Tibial nerve (tissue), 4 donors: ENCODE data around the gene RCC2. TPM values are rescaled to one million over a fixed set of nuclear protein-coding genes. Genes with fewer than 3 reads are reported as not detected.

ENCODE experiments used
- DNase-seq, 2 donors: peaks; one replicate each; pipeline ENCODE4 v3.0.0-alpha.2; 2019; ENCODE audit warnings: low spot score in 2 of 2
- H3K27ac ChIP-seq, 4 donors: fragments of 200-600 bp; sonication (generic) in 3 of 4; one replicate each; pipeline ENCODE4 v1.5.1; 2017 to 2019; ENCODE audit warnings: mild to moderate bottlenecking in 1 of 4
- H3K27me3 ChIP-seq, 2 donors: fragments of 200-600 bp; sonication (generic) in 1 of 2; one replicate each; pipeline versions ENCODE4 v1.5.1 to v1.6.0; 2017 to 2019
- H3K36me3 ChIP-seq, 3 donors: fragments of 200-600 bp; sonication (generic); one replicate each; pipeline ENCODE4 v1.5.1; 2018 to 2019
- H3K4me1 ChIP-seq, 4 donors: fragments of 200-600 bp; sonication (generic) in 3 of 4; one replicate each; pipeline ENCODE4 v1.5.1; 2017 to 2019
- H3K4me3 ChIP-seq, 4 donors: fragments of 200-600 bp; sonication (generic) in 3 of 4; one replicate each; pipeline ENCODE4 v1.5.1; 2017 to 2019; ENCODE audit warnings: mild to moderate bottlenecking in 1 of 4, moderate library complexity in 1 of 4
- H3K9me3 ChIP-seq, 4 donors: fragments of 200-600 bp; sonication (generic) in 3 of 4; one replicate each; pipeline ENCODE4 v1.5.1; 2017 to 2019
- EP300 ChIP-seq, 2 donors: sonication (generic); formaldehyde crosslinking; IDR thresholded peaks; one replicate each; pipeline ENCODE4 v1.6.1; 2017; ENCODE audit warnings: antibody characterized with exemption in 2 of 2, mild to moderate bottlenecking in 1 of 2
- POLR2A ChIP-seq, 2 donors: fragments of 450-650 bp; IDR thresholded peaks; one replicate each; pipeline ENCODE4 v1.6.1; 2017; ENCODE audit warnings: antibody characterized with exemption in 2 of 2, mild to moderate bottlenecking in 2 of 2, moderate library complexity in 2 of 2
- WGBS, 2 donors: methylation state at CpG; one replicate each; pipeline ENCODE4 v1.1.5; 2018; 5-methylcytosine and 5-hydroxymethylcytosine counted together
- total RNA-seq, 4 donors: library from RNA; depleted of rRNA; stranded (reverse); fragments of >200 nt; gene quantifications; one replicate each; pipeline ENCODE4 v1.1.0, GENCODE V29; 2016
- TF ChIP-seq, protein P1 (sequence below), 5 experiments: fragments of 200-600 bp in 3 of 5; fragments of 450-650 bp in 2 of 5; sonication (generic) in 3 of 5; IDR thresholded peaks; one replicate each; pipeline ENCODE4 v1.5.1; 2016 to 2019; ENCODE audit warnings: antibody characterized with exemption in 5 of 5, mild to moderate bottlenecking in 3 of 5, moderate library complexity in 2 of 5

The RCC2 gene
- total RNA-seq, 4 donors from 2014 or later: 27.1 to 44.1 (median 30.1) TPM

DNA sequence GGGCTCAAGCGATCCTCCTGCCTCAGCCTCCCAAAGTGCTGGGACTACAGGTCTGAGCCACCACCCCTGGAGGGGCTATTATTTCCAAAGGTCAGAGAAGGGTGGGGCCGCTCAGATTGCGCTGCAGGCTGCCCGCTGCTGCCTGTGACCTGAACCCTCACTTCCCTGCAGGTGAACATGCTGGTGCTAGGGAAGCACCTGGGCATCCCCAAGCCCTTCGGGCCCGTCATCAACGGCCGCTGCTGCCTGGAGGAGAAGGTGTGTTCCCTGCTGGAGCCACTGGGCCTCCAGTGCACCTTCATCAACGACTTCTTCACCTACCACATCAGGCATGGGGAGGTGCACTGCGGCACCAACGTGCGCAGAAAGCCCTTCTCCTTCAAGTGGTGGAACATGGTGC, 76.1 kb downstream of the RCC2 start:
- Histone ChIP-seq H3K27me3 (peaks cover 0 to 22% of the 10 kb centered on the region in 2 donors), H3K4me1 (no peaks in the 10 kb centered on the region), H3K27ac (no peak overlapping the region), H3K9me3 (peaks cover 0 to 8% (median 0%) of the 10 kb centered on the region in 4 donors), H3K36me3 (no peaks in the 10 kb centered on the region), H3K4me3 (no peak overlapping the region)
- no peak for DNase-seq
- 85 to 93% methylated on average over 3 to 12 of the region's 12 CpGs for WGBS, 2 donors
- TF ChIP-seq POLR2A (IDR thresholded peaks at IDR 0.05): no peak
- TF ChIP-seq EP300 (IDR thresholded peaks at IDR 0.05): no peak

DNA sequence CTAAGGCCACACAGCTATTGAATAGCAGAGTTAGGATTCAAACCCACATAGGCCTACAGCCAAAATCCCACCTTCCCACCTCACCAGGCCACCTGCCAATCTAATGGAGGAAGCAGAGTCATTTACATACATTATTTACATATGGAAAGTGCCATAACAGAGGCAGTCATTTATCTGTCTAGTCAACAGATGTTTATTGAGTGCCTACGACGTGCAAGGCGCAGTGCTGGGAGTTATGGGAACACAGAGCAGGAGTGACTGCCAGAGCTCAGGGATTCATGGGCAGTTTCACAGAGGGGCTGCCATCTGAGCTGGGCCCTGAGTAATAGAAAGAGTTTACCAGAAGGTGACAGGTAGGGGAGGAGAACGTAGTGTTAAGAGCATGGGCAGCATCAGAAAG, 77.8 kb downstream of the RCC2 start:
- Histone ChIP-seq H3K27me3 (peaks cover 0 to 12% of the 10 kb centered on the region in 2 donors), H3K36me3 (no peaks in the 10 kb centered on the region), H3K27ac (no peak overlapping the region), H3K4me3 (no peak overlapping the region), H3K9me3 (peaks cover 0 to 8% (median 0%) of the 10 kb centered on the region in 4 donors), H3K4me1 (no peaks in the 10 kb centered on the region)
- no peak for TF ChIP-seq POLR2A (IDR thresholded peaks at IDR 0.05)
- TF ChIP-seq, protein P1, sequence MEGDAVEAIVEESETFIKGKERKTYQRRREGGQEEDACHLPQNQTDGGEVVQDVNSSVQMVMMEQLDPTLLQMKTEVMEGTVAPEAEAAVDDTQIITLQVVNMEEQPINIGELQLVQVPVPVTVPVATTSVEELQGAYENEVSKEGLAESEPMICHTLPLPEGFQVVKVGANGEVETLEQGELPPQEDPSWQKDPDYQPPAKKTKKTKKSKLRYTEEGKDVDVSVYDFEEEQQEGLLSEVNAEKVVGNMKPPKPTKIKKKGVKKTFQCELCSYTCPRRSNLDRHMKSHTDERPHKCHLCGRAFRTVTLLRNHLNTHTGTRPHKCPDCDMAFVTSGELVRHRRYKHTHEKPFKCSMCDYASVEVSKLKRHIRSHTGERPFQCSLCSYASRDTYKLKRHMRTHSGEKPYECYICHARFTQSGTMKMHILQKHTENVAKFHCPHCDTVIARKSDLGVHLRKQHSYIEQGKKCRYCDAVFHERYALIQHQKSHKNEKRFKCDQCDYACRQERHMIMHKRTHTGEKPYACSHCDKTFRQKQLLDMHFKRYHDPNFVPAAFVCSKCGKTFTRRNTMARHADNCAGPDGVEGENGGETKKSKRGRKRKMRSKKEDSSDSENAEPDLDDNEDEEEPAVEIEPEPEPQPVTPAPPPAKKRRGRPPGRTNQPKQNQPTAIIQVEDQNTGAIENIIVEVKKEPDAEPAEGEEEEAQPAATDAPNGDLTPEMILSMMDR (IDR thresholded peaks at IDR 0.05): no peak
- TF ChIP-seq EP300 (IDR thresholded peaks at IDR 0.05): no peak
- 71 to 80% methylated on average over 4 of the region's 4 CpGs for WGBS, 2 donors
- no peak for DNase-seq

DNA sequence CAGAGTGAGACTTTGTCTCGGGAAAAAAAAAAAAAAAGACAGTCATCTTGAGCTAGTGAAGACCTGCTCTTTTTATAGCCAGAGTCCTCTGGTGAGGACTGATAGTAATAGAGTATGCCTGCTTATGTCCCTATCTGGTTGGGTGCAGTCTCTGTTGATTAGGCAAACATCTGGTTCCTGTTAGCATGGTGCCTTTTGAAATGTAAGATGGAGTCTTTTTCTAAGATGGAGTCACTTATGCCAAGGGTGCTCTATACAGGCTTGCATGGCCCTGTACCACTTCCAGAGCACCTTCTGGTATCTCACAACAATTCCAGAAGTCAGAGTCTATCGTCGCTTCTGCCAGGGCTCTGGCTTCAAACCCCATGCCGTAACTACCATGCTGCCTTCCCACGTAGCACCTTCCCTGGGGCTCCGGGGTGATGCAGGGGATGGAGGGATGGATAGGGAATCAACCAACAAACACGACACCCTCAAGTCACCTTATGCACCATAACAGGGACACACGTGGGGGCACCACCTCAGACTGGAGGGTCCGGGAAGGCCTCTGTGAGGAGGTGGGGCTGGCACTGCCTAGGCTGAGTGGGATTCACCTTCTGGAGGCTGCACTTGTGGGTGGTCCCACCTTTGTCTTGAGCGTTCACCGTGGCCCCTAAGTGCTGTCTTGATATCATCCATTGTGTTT, 79.1 kb downstream of the RCC2 start:
- Histone ChIP-seq H3K27me3 (peaks cover 0 to 5% of the 10 kb centered on the region in 2 donors), H3K36me3 (no peaks in the 10 kb centered on the region), H3K9me3 (peaks cover 0 to 8% (median 0%) of the 10 kb centered on the region in 4 donors), H3K27ac (no peak overlapping the region), H3K4me1 (no peaks in the 10 kb centered on the region), H3K4me3 (no peak overlapping the region)
- no peak for DNase-seq
- 84 to 90% methylated on average over 11 of the region's 11 CpGs for WGBS, 2 donors
- TF ChIP-seq EP300 (IDR thresholded peaks at IDR 0.05) (no peak), POLR2A (IDR thresholded peaks at IDR 0.05) (no peak)
- TF ChIP-seq, protein P1 (IDR thresholded peaks at IDR 0.05): no peak

DNA sequence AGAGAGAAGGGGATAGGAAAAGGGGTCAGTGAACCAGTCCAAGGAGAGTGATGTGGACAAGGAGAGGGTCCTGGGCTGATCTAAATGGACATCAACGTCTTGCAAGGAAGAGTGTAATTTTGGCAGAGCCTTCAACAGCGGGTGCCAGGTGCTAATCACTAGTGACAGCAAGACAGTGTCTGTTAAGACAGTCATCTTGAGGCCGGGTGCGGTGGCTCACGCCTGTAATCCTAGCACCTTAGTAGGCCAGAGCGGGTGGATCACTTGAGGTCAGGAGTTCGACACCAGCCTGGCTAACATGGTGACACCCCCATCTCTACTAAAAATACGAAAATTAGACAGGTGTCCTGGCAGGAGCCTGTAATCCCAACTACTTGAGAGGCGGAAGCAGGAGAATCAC, 79.7 kb downstream of the RCC2 start:
- no peaks in the 10 kb centered on the region for H3K36me3 ChIP-seq
- peaks cover 0 to 5% of the 10 kb centered on the region in 2 donors for H3K27me3 ChIP-seq
- DNase-seq: no peak
- TF ChIP-seq, protein P1 (IDR thresholded peaks at IDR 0.05): no peak
- no peak for TF ChIP-seq POLR2A (IDR thresholded peaks at IDR 0.05)
- TF ChIP-seq EP300 (IDR thresholded peaks at IDR 0.05): no peak
- H3K4me3 ChIP-seq: no peak overlapping the region
- H3K9me3 ChIP-seq: peaks cover 0 to 8% (median 0%) of the 10 kb centered on the region in 4 donors
- no peaks in the 10 kb centered on the region for H3K4me1 ChIP-seq
- H3K27ac ChIP-seq: no peak overlapping the region
- 85 to 90% methylated on average over 9 of the region's 9 CpGs for WGBS, 2 donors

DNA sequence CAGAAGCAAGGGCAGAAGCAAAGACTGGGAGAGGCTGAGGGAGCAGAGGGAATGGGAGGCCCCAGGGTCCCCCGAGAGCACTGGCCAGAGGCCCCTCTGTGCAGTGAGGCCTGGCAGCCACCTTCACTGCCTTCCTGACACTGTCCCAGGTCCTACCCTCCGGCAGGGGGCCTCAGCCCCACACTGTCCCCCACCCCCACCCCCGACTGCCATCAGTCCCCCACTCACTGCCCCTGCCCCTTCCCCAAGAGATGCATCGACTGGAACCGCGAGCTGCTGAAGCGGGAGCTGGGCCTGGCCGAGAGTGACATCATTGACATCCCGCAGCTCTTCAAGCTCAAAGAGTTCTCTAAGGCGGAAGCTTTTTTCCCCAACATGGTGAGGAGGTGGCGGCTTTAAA, 80.4 kb downstream of the RCC2 start:
- H3K9me3 ChIP-seq: peaks cover 0 to 2% (median 0%) of the 10 kb centered on the region in 4 donors
- H3K27ac ChIP-seq: no peak overlapping the region
- H3K4me3 ChIP-seq: no peak overlapping the region
- H3K36me3 ChIP-seq: no peaks in the 10 kb centered on the region
- H3K27me3 ChIP-seq: peaks cover 0 to 5% of the 10 kb centered on the region in 2 donors
- TF ChIP-seq, protein P1 (IDR thresholded peaks at IDR 0.05): no peak
- no peak for TF ChIP-seq POLR2A (IDR thresholded peaks at IDR 0.05)
- no peak for TF ChIP-seq EP300 (IDR thresholded peaks at IDR 0.05)
- DNase-seq: no peak
- WGBS, 2 donors: 53 to 54% methylated on average over 6 to 10 of the region's 11 CpGs
- H3K4me1 ChIP-seq: no peaks in the 10 kb centered on the region
